HUDEP-2 (cell line): ENCODE measurements around the gene ASCL2.

Experiments
- DNase-seq, 76 experiments: peaks; one replicate each; lab custom pipeline; 2025; ENCODE audit not compliant: unreplicated experiment in 76 of 76; lab: John Stamatoyannopoulos, UW

Gene ASCL2

DNA sequence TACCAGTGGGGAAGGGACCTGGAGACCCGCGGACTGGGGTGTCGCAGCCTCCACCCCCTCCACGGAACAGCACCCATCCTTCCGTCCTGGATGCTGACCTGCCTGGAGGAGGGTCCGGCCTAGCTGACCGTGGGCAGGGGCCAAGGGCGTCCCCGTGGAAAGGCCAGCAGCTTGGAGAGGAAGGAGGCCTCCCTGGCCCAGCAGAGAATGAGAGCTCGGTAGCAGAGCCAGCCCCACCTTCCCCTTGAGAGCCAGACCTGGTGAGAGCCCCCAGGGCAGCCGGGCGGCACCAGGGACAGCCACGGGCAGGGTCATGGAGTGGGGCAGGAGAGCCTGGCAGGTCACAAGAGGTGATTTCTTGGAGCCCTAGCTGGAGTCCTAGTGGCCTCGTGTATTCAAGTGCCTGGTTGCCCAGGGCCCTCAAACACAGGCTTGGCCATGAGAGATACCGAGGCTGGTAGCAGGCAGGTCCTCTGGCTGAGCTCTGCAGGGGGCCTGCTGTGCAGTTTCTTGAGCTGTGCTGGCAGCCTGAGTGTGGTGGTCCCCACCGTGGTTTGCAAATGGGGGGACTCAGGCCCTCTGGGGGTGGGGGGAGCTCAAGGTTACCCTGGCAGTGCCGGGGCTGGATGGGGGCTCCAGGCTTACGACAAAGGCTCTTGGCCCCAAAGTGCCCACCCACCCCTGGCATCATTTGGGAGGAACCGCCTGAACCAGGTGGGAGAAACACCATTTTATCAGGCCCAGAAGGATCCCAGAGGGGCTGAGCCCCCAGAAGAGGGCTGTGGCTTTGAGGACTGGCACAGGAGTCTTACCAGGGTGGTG lies 39.1 kb upstream of the ASCL2 start:
- DNase-seq, result peak in 1 of 76 experiments; percentile 26

DNA sequence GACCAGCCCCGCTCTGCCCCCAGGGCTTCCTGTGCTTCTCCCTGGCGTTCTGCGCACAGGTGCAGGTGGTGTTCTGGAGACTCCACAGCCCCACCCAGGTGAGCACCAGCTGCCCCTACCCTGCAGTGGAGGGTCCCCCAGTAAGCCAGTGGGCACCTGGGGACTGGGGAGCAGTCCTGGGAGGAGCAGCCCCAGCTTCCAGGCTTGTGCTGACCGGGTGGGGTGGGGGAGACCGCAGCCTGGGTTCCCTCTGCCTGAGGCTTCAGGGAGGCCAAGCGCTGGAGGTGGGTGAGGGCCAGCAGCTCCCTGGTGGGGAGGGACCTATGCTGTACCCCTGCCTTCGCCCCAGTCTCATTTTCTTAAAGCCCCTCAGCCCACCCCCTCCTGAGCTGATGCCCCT lies 38.3 kb upstream of the ASCL2 start:
- DNase-seq, result no peak

- DNase-seq, result no peak
Measured at GRCh38 chr11:2307501-2308331, 37.3 kb upstream of the ASCL2 start.

- DNase-seq, result peak in 1 of 76 experiments; percentile 36
Measured at GRCh38 chr11:2306877-2307500, 36.6 kb upstream of the ASCL2 start.

DNA sequence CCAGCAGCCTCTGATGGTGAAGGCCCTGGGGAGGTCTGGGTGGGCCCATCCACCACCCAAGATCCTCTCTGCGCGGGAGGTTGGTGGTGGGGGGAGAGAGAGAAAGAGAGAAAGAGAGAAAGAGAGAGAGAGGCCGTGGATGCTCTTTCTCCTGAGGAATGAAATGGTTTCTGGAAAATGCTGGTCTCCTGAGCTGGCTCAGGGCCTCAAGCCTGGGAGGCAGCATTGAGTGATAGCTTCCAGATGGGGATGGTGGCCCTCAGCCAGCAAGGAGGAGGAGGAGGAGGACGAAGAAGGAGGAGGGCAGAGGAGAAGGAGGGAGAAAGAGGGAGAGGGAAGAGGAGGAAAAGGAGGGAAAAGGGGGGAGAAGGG lies 36.0 kb upstream of the ASCL2 start:
- no peak for DNase-seq

GRCh38 chr11:2305788-2306451 lies 35.5 kb upstream of the ASCL2 start:
- DNase-seq, result no peak

- DNase-seq, result peak in 66 of 76 experiments; percentile 11 to 89 (median 70)
Measured at GRCh38 chr11:2305140-2305778, 34.9 kb upstream of the ASCL2 start.

DNA sequence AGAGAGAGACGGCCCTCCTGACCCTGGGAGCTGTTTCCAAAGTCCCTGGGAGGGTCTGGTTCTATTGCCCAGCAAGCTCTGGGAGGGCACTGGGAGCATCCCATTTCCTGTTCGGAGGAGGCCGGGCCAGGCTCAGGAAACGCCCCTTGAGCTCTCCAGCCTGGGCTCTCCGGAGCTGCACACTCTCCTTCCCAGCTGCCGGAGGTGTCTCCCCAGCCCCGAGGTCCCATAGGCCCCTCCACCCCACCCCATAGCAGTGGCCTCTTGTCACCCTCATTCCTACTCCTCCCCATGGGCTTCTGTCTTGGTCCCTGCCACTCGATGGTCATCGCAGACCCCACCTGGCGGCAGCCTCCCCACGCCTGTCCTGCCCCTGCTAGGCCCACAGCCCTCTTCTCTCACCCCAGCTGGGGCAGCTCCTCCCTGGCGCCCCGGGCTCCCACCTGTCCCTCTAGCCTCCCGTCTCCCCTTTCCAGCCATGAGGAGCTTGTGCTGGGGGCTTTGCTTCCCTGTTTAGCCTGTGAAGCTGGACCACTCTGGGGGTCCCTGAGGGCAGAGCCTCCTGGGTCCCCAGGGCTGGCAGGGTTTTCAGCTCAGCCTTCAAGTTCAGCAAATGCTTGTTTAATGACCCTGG lies 34.2 kb upstream of the ASCL2 start:
- DNase-seq, result peak in 13 of 76 experiments; percentile 24 to 55 (median 39)

- DNase-seq, result peak in 74 of 76 experiments; percentile 40 to 91 (median 71)
Measured at GRCh38 chr11:2303627-2304505, 33.5 kb upstream of the ASCL2 start.

- DNase-seq, result peak in 72 of 76 experiments; percentile 31 to 84 (median 70)
Measured at GRCh38 chr11:2302896-2303626, 32.7 kb upstream of the ASCL2 start.

- peak in 37 of 76 experiments; percentile 39 to 81 (median 68) for DNase-seq
Measured at GRCh38 chr11:2302306-2302895, 32.0 kb upstream of the ASCL2 start.

DNA sequence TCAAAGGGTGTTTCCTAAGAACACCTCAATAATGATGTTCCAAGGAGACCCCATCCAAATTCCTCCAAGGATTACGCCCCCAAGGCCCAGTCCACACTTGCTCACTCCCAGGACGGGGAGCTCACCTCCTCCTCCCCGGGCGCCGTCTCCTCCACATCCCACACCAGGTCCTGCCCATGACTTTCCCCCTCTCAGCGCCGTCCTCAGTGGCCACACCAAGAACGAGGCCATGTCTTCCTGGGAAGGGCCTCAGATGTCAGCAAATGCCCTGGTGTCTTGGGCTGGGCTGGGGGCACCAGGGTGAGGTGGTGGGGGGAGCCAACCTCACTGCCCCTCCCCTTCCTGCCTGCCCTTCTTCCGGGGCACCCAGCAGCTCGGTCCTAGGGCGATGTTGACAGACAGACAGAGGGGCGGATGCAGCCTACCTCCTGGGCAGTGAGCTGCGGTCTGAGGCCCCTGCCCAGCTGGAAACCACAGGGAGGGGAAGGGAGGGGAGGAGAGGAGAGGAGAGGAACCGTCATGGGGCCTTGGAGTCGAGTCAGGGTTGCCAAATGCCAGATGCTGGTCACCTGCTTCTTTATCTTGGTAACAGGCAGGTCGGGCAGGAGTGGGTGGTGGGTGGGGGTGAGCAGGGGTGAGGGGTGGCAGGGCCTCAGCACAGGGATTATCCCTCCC lies 31.4 kb upstream of the ASCL2 start, which contains the start of the genes C11orf21 and TSPAN32:
Gene C11orf21 (minus strand): TSS at position 288 of the 675 bp plus-strand sequence. CDS start 110 bp downstream, at position 178.
Gene TSPAN32 (plus strand): TSS at position 383 of the 675 bp plus-strand sequence. CDS start 137 bp downstream, at position 520.
- peak in 73 of 76 experiments; percentile 48 to 96 (median 87) for DNase-seq

- DNase-seq, result peak in 3 of 76 experiments; percentile 25 to 32 (median 27)
Measured at GRCh38 chr11:2300936-2301630, 30.7 kb upstream of the ASCL2 start.

DNA sequence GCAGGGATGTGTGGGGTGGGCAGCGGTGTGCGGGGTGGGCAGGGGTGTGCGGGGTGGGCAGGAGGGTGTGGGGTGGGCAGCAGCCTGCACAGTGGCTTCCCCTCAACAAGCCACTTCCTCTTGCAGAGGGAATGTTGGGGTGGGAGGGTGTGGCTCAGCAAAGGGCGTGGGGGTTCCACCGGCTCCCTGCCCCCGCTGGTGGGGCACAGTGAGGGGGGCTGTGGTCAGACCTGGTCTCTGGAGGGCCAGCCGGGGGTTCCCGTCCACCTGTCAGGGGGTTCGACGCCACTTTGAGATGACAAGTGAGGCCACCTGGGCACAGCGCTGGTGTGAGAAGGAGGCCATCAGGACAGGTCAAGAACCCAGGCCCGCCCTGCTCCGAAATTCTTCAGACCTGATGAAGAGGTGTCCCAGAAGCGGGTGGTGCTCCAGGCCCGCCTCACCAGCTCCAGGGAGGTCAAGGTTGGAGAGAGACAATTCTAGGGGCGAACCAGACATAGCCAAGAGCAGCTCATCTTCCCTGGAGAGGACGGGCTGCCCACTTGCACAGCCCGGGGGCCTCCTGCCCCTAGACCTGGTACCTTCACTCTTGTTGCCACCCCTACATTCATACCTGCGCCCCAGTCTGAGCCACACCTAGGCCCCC lies 30.0 kb upstream of the ASCL2 start:
- DNase-seq, result peak in 2 of 76 experiments; percentile 39 to 49

GRCh38 chr11:2299773-2300172 lies 29.4 kb upstream of the ASCL2 start:
- no peak for DNase-seq
